Panc1 (cell line): ENCODE data around the gene CELA1. TPM values are rescaled to one million over a fixed set of nuclear protein-coding genes. Genes with fewer than 3 reads are reported as not detected.

Source experiments
- ATAC-seq: fragments of 200-7000 bp; cut with Tn5 transposase; 2 replicates; pipeline ENCODE4 v1.9.1; 2020; ENCODE audit warnings: mild to moderate bottlenecking, moderate library complexity
- BruUV-seq: library from RNA; stranded (reverse); fragments of 400-500 nt; replicated peaks from 2 replicates; lab custom pipeline; 2021; lab: Mats Ljungman, UMichigan
- CTCF ChIA-PET: fragments of 300-600 bp; sonication (Branson Sonifier 250); formaldehyde crosslinking; loops from one replicate; lab custom pipeline; 2022; ENCODE audit warnings: antibody characterized with exemption; lab: Charles Lee
- POLR2A ChIA-PET: fragments of 300-600 bp; sonication (Branson Sonifier 250); formaldehyde crosslinking; loops from one replicate; lab custom pipeline; 2022; ENCODE audit warnings: antibody characterized with exemption; lab: Charles Lee
- DNase-seq: peaks from one replicate; pipeline ENCODE4 v3.0.0-alpha.2; 2010; ENCODE audit warnings: low read depth, low spot score
- H3K27ac ChIP-seq: 2 replicates; pipeline ENCODE4 v1.5.1; 2011; ENCODE audit warnings: mild to moderate bottlenecking, low read length, inconsistent platforms
- H3K27me3 ChIP-seq: fragments of 200-500 bp; sonication (Bioruptor generic); 2 replicates; pipeline ENCODE4 v1.6.0; 2014; ENCODE audit warnings: low read length, inconsistent platforms; ENCODE audit not compliant: control insufficient read depth, insufficient read depth
- H3K36me3 ChIP-seq: fragments of 200-500 bp; sonication (Bioruptor generic); 2 replicates; pipeline ENCODE4 v1.5.1; 2014; ENCODE audit warnings: inconsistent platforms, mild to moderate bottlenecking, low read length, moderate library complexity; ENCODE audit not compliant: control insufficient read depth, insufficient read depth
- H3K4me1 ChIP-seq: 2 replicates; pipeline ENCODE4 v1.5.1; 2011; ENCODE audit warnings: inconsistent platforms, mild to moderate bottlenecking, low read length, moderate library complexity; ENCODE audit not compliant: control insufficient read depth, insufficient read depth
- H3K4me3 ChIP-seq, 2 experiments: 2 replicates each; pipeline ENCODE4 v1.5.1; 2011 to 2012; ENCODE audit warnings: low read depth in 2 of 2, low read length in 2 of 2, mild to moderate bottlenecking in 2 of 2, inconsistent platforms in 1 of 2, moderate library complexity in 1 of 2
- H3K9me3 ChIP-seq: fragments of 200-500 bp; sonication (Bioruptor generic); 2 replicates; pipeline ENCODE4 v1.5.1; 2014; ENCODE audit warnings: low read depth, mild to moderate bottlenecking, inconsistent platforms, low read length, moderate library complexity; ENCODE audit not compliant: control insufficient read depth, insufficient read depth
- POLR2AphosphoS5 ChIP-seq: IDR thresholded peaks from 2 replicates; pipeline ENCODE4 v1.6.1; 2012; ENCODE audit warnings: mild to moderate bottlenecking, low read depth, low read length, moderate library complexity
- SIN3A ChIP-seq: IDR thresholded peaks from 2 replicates; pipeline ENCODE4 v1.6.1; 2012; ENCODE audit warnings: low read depth, mild to moderate bottlenecking, low read length, moderate library complexity, borderline replicate concordance; ENCODE audit not compliant: insufficient read depth
- TCF7L2 ChIP-seq: IDR thresholded peaks from 2 replicates; pipeline ENCODE4 v1.6.1; 2011; ENCODE audit warnings: mild to moderate bottlenecking, low read depth, low read length, inconsistent platforms
- in situ Hi-C: cut with HindIII; loops from 2 replicates; pipeline ENCODE4 v1.10.0; 2016; ENCODE audit warnings: low sequenced_read_pairs, low pct_unique_long_range_greater_than_20kb
- intact Hi-C: fragments of 100-400 bp; cut with micrococcal nuclease; formaldehyde crosslinking; loops from one replicate; pipeline ENCODE4 v1.10.0; 2022; ENCODE audit not compliant: unreplicated experiment
- total RNA-seq: library from RNA; stranded (reverse); gene quantifications from one replicate; pipeline ENCODE4 v1.2.1, GENCODE V29; 2021; ENCODE audit not compliant: unreplicated experiment
- TF ChIP-seq, protein P1 (sequence below), 2 experiments: IDR thresholded peaks; 2 replicates each; pipeline ENCODE4 v1.6.1; 2011 to 2012; ENCODE audit warnings: low read depth in 2 of 2, control low read depth in 1 of 2, low read length in 1 of 2, mild to moderate bottlenecking in 1 of 2, moderate library complexity in 1 of 2; ENCODE audit not compliant: insufficient read depth in 1 of 2
- TF ChIP-seq, protein P2 (sequence below): fragments of 450-650 bp; IDR thresholded peaks from 2 replicates; pipeline ENCODE4 v1.5.1; 2017; ENCODE audit warnings: mild to moderate bottlenecking

The CELA1 gene
- total RNA-seq, 1 experiment from 2014 or later: not detected

DNA sequence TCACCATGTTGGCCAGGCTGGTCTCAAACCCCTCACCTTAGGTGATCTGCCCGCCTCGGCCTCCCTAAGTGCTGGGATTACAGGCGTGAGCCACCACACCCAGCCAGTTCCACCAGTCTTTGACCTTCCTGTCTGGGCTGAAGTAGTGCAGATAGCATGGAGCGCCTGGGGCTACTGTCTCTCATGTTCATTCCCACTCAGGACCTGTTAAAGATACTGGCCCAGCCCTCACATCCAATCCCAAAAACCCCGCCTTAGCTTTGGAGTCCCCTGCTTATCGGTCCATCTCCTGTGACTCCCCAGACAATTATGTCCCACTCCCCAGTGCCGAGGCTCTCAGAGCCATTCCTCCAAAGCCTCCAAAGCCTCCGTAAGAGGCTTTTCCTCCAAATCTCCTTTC is 12.0 kb upstream of the CELA1 start:
- TF ChIP-seq POLR2AphosphoS5 (no peak), TCF7L2 (no peak), SIN3A (no peak)
- TF ChIP-seq, protein P1, sequence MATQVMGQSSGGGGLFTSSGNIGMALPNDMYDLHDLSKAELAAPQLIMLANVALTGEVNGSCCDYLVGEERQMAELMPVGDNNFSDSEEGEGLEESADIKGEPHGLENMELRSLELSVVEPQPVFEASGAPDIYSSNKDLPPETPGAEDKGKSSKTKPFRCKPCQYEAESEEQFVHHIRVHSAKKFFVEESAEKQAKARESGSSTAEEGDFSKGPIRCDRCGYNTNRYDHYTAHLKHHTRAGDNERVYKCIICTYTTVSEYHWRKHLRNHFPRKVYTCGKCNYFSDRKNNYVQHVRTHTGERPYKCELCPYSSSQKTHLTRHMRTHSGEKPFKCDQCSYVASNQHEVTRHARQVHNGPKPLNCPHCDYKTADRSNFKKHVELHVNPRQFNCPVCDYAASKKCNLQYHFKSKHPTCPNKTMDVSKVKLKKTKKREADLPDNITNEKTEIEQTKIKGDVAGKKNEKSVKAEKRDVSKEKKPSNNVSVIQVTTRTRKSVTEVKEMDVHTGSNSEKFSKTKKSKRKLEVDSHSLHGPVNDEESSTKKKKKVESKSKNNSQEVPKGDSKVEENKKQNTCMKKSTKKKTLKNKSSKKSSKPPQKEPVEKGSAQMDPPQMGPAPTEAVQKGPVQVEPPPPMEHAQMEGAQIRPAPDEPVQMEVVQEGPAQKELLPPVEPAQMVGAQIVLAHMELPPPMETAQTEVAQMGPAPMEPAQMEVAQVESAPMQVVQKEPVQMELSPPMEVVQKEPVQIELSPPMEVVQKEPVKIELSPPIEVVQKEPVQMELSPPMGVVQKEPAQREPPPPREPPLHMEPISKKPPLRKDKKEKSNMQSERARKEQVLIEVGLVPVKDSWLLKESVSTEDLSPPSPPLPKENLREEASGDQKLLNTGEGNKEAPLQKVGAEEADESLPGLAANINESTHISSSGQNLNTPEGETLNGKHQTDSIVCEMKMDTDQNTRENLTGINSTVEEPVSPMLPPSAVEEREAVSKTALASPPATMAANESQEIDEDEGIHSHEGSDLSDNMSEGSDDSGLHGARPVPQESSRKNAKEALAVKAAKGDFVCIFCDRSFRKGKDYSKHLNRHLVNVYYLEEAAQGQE (IDR thresholded peaks at IDR 0.05; ENCODE audit: insufficient read depth in 1 of 2, low read depth in 2 of 2, low read length in 1 of 2): no peak
- TF ChIP-seq, protein P2, sequence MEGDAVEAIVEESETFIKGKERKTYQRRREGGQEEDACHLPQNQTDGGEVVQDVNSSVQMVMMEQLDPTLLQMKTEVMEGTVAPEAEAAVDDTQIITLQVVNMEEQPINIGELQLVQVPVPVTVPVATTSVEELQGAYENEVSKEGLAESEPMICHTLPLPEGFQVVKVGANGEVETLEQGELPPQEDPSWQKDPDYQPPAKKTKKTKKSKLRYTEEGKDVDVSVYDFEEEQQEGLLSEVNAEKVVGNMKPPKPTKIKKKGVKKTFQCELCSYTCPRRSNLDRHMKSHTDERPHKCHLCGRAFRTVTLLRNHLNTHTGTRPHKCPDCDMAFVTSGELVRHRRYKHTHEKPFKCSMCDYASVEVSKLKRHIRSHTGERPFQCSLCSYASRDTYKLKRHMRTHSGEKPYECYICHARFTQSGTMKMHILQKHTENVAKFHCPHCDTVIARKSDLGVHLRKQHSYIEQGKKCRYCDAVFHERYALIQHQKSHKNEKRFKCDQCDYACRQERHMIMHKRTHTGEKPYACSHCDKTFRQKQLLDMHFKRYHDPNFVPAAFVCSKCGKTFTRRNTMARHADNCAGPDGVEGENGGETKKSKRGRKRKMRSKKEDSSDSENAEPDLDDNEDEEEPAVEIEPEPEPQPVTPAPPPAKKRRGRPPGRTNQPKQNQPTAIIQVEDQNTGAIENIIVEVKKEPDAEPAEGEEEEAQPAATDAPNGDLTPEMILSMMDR: no peak
- ChIA-PET CTCF (no interaction called here), POLR2A (no interaction called here)
- Histone ChIP-seq H3K9me3 (no peaks in the 10 kb centered on the region), H3K4me3 (no peak overlapping the region), H3K27me3 (no peaks in the 10 kb centered on the region), H3K36me3 (no peaks in the 10 kb centered on the region), H3K27ac (no peak overlapping the region), H3K4me1 (no peaks in the 10 kb centered on the region)
- DNase-seq: no peak
- in situ Hi-C loops: no loop called here
- no peak for ATAC-seq
- BruUV-seq: no TSS peak
- intact Hi-C loops: no loop called here

DNA sequence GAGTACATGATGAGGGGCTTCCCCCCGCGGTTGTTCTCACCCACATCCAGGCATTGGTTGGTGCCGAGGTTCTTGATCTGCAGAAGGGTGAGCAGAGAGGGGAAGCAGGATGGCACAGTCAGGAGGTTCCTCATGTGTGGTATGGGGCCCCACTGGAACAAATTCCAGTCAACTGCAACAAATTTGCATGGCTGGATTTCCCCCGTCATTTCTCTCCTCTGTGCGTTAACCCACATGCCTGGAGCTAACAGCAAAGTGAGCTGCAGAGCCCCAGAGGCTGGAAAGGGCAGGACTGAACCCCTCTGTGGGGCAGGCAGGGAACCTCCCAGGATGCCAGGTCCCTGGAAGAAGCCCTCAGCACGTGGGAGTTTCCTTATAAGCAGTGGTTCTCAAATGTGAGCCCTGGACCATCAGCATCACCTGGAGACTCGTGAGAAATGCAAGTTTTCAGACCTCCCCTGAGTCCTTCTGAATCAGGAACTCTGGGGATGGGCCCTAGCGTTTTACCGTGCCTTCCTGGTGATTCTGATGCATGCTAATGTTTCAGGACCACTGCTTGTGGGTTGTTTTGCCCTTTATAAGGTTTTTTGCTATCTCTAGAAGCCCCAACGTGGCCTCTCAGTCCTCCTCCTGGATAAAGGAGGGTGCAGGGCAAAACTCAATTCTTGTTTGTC is 11.0 kb upstream of the CELA1 start:
- POLR2A ChIA-PET: no interaction called here
- Histone ChIP-seq H3K27me3 (no peaks in the 10 kb centered on the region), H3K4me3 (no peak overlapping the region), H3K4me1 (no peaks in the 10 kb centered on the region), H3K9me3 (no peaks in the 10 kb centered on the region), H3K36me3 (no peaks in the 10 kb centered on the region), H3K27ac (no peak overlapping the region)
- in situ Hi-C loops: no loop called here
- ATAC-seq (no peak), DNase-seq (no peak)
- no TSS peak for BruUV-seq
- CTCF ChIA-PET: no interaction called here
- intact Hi-C loops: no loop called here
- TF ChIP-seq, protein P1 (IDR thresholded peaks at IDR 0.05; ENCODE audit: insufficient read depth in 1 of 2, low read depth in 2 of 2, low read length in 1 of 2): no peak
- TF ChIP-seq POLR2AphosphoS5: no peak
- TF ChIP-seq, protein P2: no peak
- TF ChIP-seq TCF7L2: no peak
- TF ChIP-seq SIN3A: no peak
